Lung (tissue), 12 donors: ENCODE measurements around the gene SLC36A2. TPM values are rescaled to one million over a fixed set of nuclear protein-coding genes. Genes with fewer than 3 reads are reported as not detected.

ENCODE experiments used
- ATAC-seq: fragments of 200-7000 bp; cut with Tn5 transposase; one replicate; pipeline ENCODE4 v1.9.1; 2020; ENCODE audit warnings: moderate number of reproducible peaks; ENCODE audit not compliant: insufficient read depth, low FRiP score
- DNase-seq, 3 donors: peaks; one replicate each; pipeline ENCODE4 v3.0.0-alpha.2; 2013 to 2017
- H3K27ac ChIP-seq, 2 donors: one replicate each; pipeline ENCODE4 v1.5.1; 2013; ENCODE audit warnings: mild to moderate bottlenecking in 2 of 2, moderate library complexity in 2 of 2, control low read depth in 1 of 2, inconsistent platforms in 1 of 2, low read depth in 1 of 2, low read length in 1 of 2
- H3K27me3 ChIP-seq, 3 donors: one replicate each; pipeline ENCODE4 v1.5.1; 2013; ENCODE audit warnings: low read length in 2 of 3; ENCODE audit not compliant: control insufficient read depth in 3 of 3, insufficient read depth in 3 of 3
- H3K36me3 ChIP-seq, 4 donors: one replicate each; pipeline ENCODE4 v1.5.1; 2013; ENCODE audit warnings: low read length in 4 of 4, mild to moderate bottlenecking in 1 of 4, moderate library complexity in 1 of 4; ENCODE audit not compliant: control insufficient read depth in 4 of 4, insufficient read depth in 4 of 4
- H3K4me1 ChIP-seq, 5 donors: one replicate each; pipeline ENCODE4 v1.5.1; 2013; ENCODE audit warnings: low read length in 5 of 5, mild to moderate bottlenecking in 2 of 5, moderate library complexity in 1 of 5; ENCODE audit not compliant: control insufficient read depth in 5 of 5, insufficient read depth in 5 of 5
- H3K4me3 ChIP-seq: one replicate; pipeline ENCODE4 v1.5.1; 2013; ENCODE audit warnings: mild to moderate bottlenecking, control low read depth, moderate library complexity
- H3K9ac ChIP-seq, 2 donors: one replicate each; pipeline ENCODE4 v1.5.1; 2013; ENCODE audit warnings: low read length in 2 of 2, control low read depth in 1 of 2; ENCODE audit not compliant: insufficient read depth in 1 of 2
- H3K9me3 ChIP-seq, 4 donors: one replicate each; pipeline ENCODE4 v1.5.1; 2013; ENCODE audit warnings: low read length in 3 of 4, mild to moderate bottlenecking in 1 of 4, moderate library complexity in 1 of 4; ENCODE audit not compliant: control insufficient read depth in 4 of 4, insufficient read depth in 3 of 4
- WGBS, 2 donors: extraction: QIAGEN DNeasy Blood & Tissue Kit; methylation state at CpG; one replicate each; pipeline ENCODE4 v1.1.7; 2013; 5-methylcytosine and 5-hydroxymethylcytosine counted together
- polyA plus RNA-seq, 2 donors: library from polyadenylated mRNA; stranded (reverse); fragments of 200-250 nt; gene quantifications; one replicate each; pipeline ENCODE4 v1.2.1, GENCODE V29; 2013
- total RNA-seq, 2 donors: library from RNA; depleted of rRNA in 1 of 2; stranded (reverse); fragments of >200 nt in 1 of 2; gene quantifications; one replicate each; pipeline ENCODE4 v1.2.1, GENCODE V29; 2014 to 2021
- TF ChIP-seq, protein P1 (sequence below): IDR thresholded peaks from 2 replicates; pipeline ENCODE4 v1.5.1; 2012; ENCODE audit warnings: mild to moderate bottlenecking; ENCODE audit errors: control extremely low read depth, extremely low read depth
- donor health status: control.
- donor health status: control.
- donor health status: Bipolar disorder and iron deficiency.
- donor health status: healthy.
- donor health status: DM: yes; HTN: yes; CAD: no.

SLC36A2 gene
- total and polyA plus RNA-seq, 4 donors = not detected

DNA sequence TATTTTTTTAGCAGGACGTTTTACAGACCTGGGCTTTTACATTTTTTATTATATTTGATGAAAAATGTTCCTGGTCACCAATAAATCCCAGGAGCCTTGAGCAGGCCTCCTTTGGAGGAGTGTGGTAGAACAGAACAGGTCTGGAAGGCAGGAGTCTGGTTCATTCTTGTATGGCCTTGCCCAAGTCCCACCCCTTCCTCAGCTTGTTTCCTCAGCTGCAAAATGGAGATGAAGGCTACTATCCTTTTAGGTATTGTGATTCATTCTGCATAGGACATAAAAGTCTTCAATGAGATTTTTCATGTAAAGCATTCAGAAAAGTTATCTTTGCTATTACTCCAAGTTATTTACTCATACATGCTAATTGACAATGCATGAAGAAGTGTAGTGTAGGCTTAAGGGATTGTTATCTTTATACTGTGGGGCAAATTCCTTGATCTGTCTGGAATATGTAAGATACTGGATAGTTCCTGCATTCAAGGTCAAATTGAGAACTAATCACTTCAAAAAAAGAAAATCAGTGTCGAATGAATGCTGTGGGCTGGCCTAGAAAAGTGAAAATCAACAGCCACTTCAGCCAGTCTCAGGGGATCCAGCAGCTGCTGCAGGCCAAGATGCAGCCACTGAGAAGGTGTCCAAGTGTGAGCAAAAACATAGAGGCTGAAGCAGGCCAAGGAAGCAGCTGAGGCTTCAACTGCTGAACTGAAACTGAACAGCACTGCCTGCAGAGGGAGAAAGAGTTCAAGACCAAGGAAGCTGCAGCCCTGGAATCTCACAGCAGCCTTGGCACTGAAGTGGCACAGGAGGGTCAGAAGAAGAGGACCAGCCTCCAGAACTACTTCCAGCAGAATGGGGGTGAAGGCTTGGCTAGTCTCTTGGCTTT lies 28.3 kb downstream of the SLC36A2 start:
- peaks cover 0 to 5% (median 0%) of the 10 kb centered on the region in 5 donors for H3K4me1 ChIP-seq
- no peaks in the 10 kb centered on the region for H3K27me3 ChIP-seq
- H3K9me3 ChIP-seq = peaks cover 0 to 3% (median 0%) of the 10 kb centered on the region in 4 donors
- DNase-seq (peak; percentile 39 to 78 (median 64)), ATAC-seq (no peak)
- H3K9ac ChIP-seq = no peak overlapping the region
- TF ChIP-seq, protein P1, sequence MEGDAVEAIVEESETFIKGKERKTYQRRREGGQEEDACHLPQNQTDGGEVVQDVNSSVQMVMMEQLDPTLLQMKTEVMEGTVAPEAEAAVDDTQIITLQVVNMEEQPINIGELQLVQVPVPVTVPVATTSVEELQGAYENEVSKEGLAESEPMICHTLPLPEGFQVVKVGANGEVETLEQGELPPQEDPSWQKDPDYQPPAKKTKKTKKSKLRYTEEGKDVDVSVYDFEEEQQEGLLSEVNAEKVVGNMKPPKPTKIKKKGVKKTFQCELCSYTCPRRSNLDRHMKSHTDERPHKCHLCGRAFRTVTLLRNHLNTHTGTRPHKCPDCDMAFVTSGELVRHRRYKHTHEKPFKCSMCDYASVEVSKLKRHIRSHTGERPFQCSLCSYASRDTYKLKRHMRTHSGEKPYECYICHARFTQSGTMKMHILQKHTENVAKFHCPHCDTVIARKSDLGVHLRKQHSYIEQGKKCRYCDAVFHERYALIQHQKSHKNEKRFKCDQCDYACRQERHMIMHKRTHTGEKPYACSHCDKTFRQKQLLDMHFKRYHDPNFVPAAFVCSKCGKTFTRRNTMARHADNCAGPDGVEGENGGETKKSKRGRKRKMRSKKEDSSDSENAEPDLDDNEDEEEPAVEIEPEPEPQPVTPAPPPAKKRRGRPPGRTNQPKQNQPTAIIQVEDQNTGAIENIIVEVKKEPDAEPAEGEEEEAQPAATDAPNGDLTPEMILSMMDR = no peak
- no peaks in the 10 kb centered on the region for H3K36me3 ChIP-seq
- 69 to 82% methylated on average over 2 of the region's 2 CpGs for WGBS, 2 donors
- no peak overlapping the region for H3K27ac ChIP-seq
- H3K4me3 ChIP-seq = no peak overlapping the region

DNA sequence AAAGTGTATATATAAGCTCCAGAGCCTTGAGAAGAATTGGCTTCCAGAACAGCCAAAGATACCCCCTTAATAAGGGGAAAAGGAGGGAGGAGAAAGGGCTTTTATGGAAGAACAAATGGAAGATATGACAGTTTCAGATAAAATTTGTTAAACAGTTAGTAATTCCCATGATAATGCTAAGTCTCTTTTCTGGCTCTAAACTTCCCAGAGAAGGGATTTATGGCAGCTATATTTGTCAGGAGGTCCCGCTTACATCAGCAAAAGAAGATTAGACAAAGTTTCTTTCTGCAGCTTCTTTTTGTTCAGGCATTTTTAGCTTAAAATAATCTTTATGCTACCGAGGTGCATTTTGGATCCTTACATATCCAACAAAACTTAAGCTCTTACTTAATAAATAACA lies 29.5 kb downstream of the SLC36A2 start:
- Histone ChIP-seq H3K9ac (no peak overlapping the region), H3K4me1 (peaks cover 0 to 5% (median 0%) of the 10 kb centered on the region in 5 donors), H3K9me3 (peaks cover 0 to 3% (median 0%) of the 10 kb centered on the region in 4 donors), H3K36me3 (no peaks in the 10 kb centered on the region), H3K27me3 (no peaks in the 10 kb centered on the region), H3K4me3 (no peak overlapping the region), H3K27ac (no peak overlapping the region)
- TF ChIP-seq, protein P1 = no peak
- 74 to 88% methylated on average over 2 of the region's 2 CpGs for WGBS, 2 donors
- no peak for ATAC-seq
- DNase-seq = peak in 2 of 3 donors; percentile 6 to 15

DNA sequence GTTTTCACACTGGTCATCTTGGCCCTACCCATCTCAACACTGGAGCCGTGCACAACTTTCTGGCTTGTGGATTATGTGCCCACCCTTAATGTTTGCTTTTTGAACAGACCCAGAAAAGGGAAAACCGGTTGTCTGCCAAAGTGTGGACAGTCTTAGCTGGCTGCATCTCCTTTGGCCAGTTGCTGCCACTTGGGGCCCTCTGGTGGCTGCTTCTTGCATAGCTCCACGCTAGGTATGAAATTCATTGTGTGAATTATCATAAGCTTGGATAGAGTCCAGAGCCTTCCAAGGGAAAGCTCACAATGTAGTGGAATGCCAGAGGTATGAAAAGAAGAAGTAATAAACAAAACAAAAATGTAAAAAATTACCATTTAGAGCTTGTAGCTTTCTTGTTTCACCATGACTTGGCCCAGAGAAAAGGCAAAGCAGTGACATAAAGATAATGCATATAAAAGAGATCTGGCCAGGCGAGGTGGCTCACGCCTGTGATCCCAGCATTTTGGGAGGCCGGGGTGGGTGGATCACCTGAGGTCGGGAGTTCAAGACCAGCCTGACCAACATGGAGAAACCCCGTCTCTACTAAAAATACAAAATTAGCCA lies 31.3 kb downstream of the SLC36A2 start:
- ATAC-seq (peak; percentile 88), DNase-seq (peak; percentile 75 to 79 (median 77))
- no peak overlapping the region for H3K4me3 ChIP-seq
- peaks cover 0 to 5% (median 0%) of the 10 kb centered on the region in 5 donors for H3K4me1 ChIP-seq
- TF ChIP-seq, protein P1 = peak; percentile 72
- 55 to 57% methylated on average over 8 of the region's 8 CpGs for WGBS, 2 donors
- no peaks in the 10 kb centered on the region for H3K27me3 ChIP-seq
- no peak overlapping the region for H3K9ac ChIP-seq
- no peak overlapping the region for H3K27ac ChIP-seq
- H3K9me3 ChIP-seq = peaks cover 0 to 2% (median 1%) of the 10 kb centered on the region in 4 donors
- H3K36me3 ChIP-seq = no peaks in the 10 kb centered on the region
